ENCODE results near the gene HSDL1.

Gene HSDL1

DNA sequence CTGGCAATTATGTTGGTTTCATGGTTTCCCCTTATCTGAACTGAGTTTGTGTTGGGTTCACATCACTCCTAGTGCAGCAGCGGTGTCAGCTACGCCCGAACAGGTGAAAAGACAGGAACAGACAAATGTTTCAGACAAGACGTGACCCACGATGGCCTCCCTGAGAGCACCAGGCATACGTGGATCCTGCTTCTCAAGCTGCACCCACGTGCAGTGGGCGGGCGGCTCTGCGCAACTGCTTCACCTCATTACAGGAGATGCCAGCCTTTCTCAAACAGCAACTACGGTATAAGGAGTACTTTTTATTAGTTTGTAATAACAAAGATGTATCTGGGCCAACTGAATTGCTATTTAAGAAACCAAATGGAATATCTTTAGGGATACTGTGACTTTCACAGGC is 69.6 kb downstream of the HSDL1 start:
- DNase-seq, result no peak

DNA sequence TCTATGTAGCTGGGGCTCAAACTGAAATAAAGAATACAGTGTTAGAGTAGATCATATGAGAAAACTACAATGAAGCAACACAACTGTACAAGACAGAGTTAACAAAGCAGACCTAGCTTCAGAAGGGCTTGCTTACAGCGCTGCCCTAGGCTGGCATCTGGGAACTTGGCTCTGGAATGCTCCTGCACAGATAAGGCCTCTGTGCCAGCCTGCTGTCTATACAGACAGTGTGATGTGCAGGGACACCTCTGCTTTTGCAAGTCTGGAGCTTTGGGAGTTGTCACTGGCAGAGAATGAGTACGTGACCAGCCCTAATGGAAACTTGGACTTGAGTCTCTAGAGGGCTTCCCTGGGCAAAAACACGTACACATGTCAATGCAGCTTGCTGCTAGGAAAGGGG is 70.3 kb downstream of the HSDL1 start:
- no peak for DNase-seq
